Upper lobe of left lung (tissue), 4 donors: ENCODE measurements around the gene PDE7B.

Source experiments
- POLR2AphosphoS5 ChIP-seq, 2 donors: sonication (generic); formaldehyde crosslinking; IDR thresholded peaks; one replicate each; pipeline ENCODE4 v1.5.1; 2017; ENCODE audit warnings: antibody characterized with exemption in 2 of 2
- TF ChIP-seq, protein P1 (sequence below), 6 experiments: fragments of 450-650 bp in 4 of 6; fragments of 200-600 bp in 2 of 6; sonication (generic) in 2 of 6; IDR thresholded peaks; one replicate each; pipeline ENCODE4 v1.5.1; 2016 to 2019; ENCODE audit warnings: antibody characterized with exemption in 6 of 6

DNA sequence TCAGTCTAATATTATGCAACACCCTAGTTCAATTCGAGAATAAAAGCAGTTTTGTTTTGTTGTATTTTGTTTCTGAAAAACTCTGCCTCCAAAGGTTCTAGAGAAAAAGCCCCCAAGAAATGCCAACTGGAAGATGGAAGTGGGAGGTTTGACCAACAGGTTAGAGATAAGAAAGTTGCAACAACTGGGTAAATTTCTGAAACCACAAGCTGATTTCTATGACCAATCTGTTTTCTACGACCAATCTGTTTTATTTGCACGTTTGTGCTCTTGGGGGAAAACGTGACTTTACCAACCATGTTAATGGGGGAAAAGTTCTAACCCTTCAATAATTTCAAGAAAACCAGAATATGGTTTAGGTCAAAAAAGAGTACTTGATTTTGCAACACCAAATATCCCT lies 173.2 kb downstream of the PDE7B start:
- TF ChIP-seq, protein P1, sequence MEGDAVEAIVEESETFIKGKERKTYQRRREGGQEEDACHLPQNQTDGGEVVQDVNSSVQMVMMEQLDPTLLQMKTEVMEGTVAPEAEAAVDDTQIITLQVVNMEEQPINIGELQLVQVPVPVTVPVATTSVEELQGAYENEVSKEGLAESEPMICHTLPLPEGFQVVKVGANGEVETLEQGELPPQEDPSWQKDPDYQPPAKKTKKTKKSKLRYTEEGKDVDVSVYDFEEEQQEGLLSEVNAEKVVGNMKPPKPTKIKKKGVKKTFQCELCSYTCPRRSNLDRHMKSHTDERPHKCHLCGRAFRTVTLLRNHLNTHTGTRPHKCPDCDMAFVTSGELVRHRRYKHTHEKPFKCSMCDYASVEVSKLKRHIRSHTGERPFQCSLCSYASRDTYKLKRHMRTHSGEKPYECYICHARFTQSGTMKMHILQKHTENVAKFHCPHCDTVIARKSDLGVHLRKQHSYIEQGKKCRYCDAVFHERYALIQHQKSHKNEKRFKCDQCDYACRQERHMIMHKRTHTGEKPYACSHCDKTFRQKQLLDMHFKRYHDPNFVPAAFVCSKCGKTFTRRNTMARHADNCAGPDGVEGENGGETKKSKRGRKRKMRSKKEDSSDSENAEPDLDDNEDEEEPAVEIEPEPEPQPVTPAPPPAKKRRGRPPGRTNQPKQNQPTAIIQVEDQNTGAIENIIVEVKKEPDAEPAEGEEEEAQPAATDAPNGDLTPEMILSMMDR (IDR thresholded peaks at IDR 0.05): no peak
- no peak for TF ChIP-seq POLR2AphosphoS5 (IDR thresholded peaks at IDR 0.05)
